Effector memory CD4-positive, alpha-beta T cell (primary cell): ENCODE measurements around the gene SUN2.

Experiments used
- DNase-seq, 3 donors: peaks; one replicate each; pipeline ENCODE4 v3.0.0-alpha.2; 2020
- H3K27ac ChIP-seq: 2 replicates; pipeline ENCODE4 v1.7.0; 2013; ENCODE audit warnings: mild to moderate bottlenecking, low read length, moderate library complexity; ENCODE audit not compliant: insufficient read depth, poor library complexity, severe bottlenecking
- H3K27me3 ChIP-seq: replicated peaks from 2 replicates; pipeline ENCODE4 v1.7.0; 2013; ENCODE audit warnings: mild to moderate bottlenecking, low read length; ENCODE audit not compliant: insufficient read depth, control insufficient read depth, poor library complexity, severe bottlenecking
- H3K36me3 ChIP-seq: 2 replicates; pipeline ENCODE4 v1.7.0; 2013; ENCODE audit warnings: mild to moderate bottlenecking, low read length, moderate library complexity; ENCODE audit not compliant: control insufficient read depth, insufficient read depth
- H3K4me1 ChIP-seq: 2 replicates; pipeline ENCODE4 v1.7.0; 2013; ENCODE audit warnings: low read length, mild to moderate bottlenecking; ENCODE audit not compliant: control insufficient read depth, insufficient read depth, poor library complexity, severe bottlenecking
- H3K4me3 ChIP-seq: 2 replicates; pipeline ENCODE4 v1.7.0; 2013; ENCODE audit warnings: low read length, low read depth, mild to moderate bottlenecking; ENCODE audit not compliant: insufficient read depth, poor library complexity, severe bottlenecking
- H3K9me3 ChIP-seq: 2 replicates; pipeline ENCODE4 v1.7.0; 2013; ENCODE audit warnings: mild to moderate bottlenecking, low read length, moderate library complexity; ENCODE audit not compliant: control insufficient read depth

The SUN2 gene

GRCh38 chr22:38781033-38781432 lies 25.2 kb upstream of the SUN2 start:
- no peaks in the 10 kb centered on the region for H3K27me3 ChIP-seq
- H3K4me3 ChIP-seq, result no peak overlapping the region
- no peak for DNase-seq
- no peaks in the 10 kb centered on the region for H3K4me1 ChIP-seq
- no peak overlapping the region for H3K27ac ChIP-seq
- no peaks in the 10 kb centered on the region for H3K9me3 ChIP-seq
- H3K36me3 ChIP-seq, result peaks cover 4% of the 10 kb centered on the region

- Histone ChIP-seq H3K9me3 (no peaks in the 10 kb centered on the region), H3K4me3 (no peak overlapping the region), H3K27ac (no peak overlapping the region), H3K4me1 (no peaks in the 10 kb centered on the region), H3K27me3 (no peaks in the 10 kb centered on the region), H3K36me3 (peaks cover 4% of the 10 kb centered on the region)
- DNase-seq, result no peak
Observed at GRCh38 chr22:38777087-38777671, 21.4 kb upstream of the SUN2 start.

GRCh38 chr22:38776086-38776485 lies 20.3 kb upstream of the SUN2 start:
- H3K36me3 ChIP-seq, result peaks cover 4% of the 10 kb centered on the region
- H3K27ac ChIP-seq, result no peak overlapping the region
- no peaks in the 10 kb centered on the region for H3K4me1 ChIP-seq
- no peak for DNase-seq
- no peaks in the 10 kb centered on the region for H3K9me3 ChIP-seq
- no peaks in the 10 kb centered on the region for H3K27me3 ChIP-seq
- H3K4me3 ChIP-seq, result no peak overlapping the region

GRCh38 chr22:38775656-38776055 lies 19.9 kb upstream of the SUN2 start:
- H3K9me3 ChIP-seq, result no peaks in the 10 kb centered on the region
- no peak overlapping the region for H3K27ac ChIP-seq
- no peak overlapping the region for H3K4me3 ChIP-seq
- no peaks in the 10 kb centered on the region for H3K27me3 ChIP-seq
- DNase-seq, result no peak
- H3K36me3 ChIP-seq, result peaks cover 4% of the 10 kb centered on the region
- H3K4me1 ChIP-seq, result no peaks in the 10 kb centered on the region

GRCh38 chr22:38774496-38775166 lies 18.8 kb upstream of the SUN2 start:
- Histone ChIP-seq H3K27me3 (no peaks in the 10 kb centered on the region), H3K9me3 (no peaks in the 10 kb centered on the region), H3K27ac (no peak overlapping the region), H3K4me1 (no peaks in the 10 kb centered on the region), H3K4me3 (no peak overlapping the region), H3K36me3 (peaks cover 4% of the 10 kb centered on the region)
- DNase-seq, result no peak

- no peak for DNase-seq
Observed at GRCh38 chr22:38773363-38773946, 17.7 kb upstream of the SUN2 start.

GRCh38 chr22:38772623-38772873 lies 16.8 kb upstream of the SUN2 start:
- H3K4me3 ChIP-seq, result no peak overlapping the region
- no peaks in the 10 kb centered on the region for H3K36me3 ChIP-seq
- no peaks in the 10 kb centered on the region for H3K27me3 ChIP-seq
- no peak overlapping the region for H3K27ac ChIP-seq
- H3K4me1 ChIP-seq, result no peaks in the 10 kb centered on the region
- DNase-seq, result no peak
- no peaks in the 10 kb centered on the region for H3K9me3 ChIP-seq

More at GRCh38 chr22:38773363-38773946, 17.7 kb upstream of the SUN2 start:
- no peaks in the 10 kb centered on the region for H3K9me3 ChIP-seq
- H3K36me3 ChIP-seq, result no peaks in the 10 kb centered on the region
- H3K4me3 ChIP-seq, result no peak overlapping the region
- no peaks in the 10 kb centered on the region for H3K27me3 ChIP-seq
- H3K27ac ChIP-seq, result no peak overlapping the region
- H3K4me1 ChIP-seq, result no peaks in the 10 kb centered on the region

GRCh38 chr22:38770257-38770949 lies 14.6 kb upstream of the SUN2 start:
- H3K4me1 ChIP-seq, result peaks cover 6% of the 10 kb centered on the region
- no peak overlapping the region for H3K27ac ChIP-seq
- no peaks in the 10 kb centered on the region for H3K36me3 ChIP-seq
- H3K27me3 ChIP-seq, result no peaks in the 10 kb centered on the region
- H3K4me3 ChIP-seq, result no peak overlapping the region
- no peak for DNase-seq
- no peaks in the 10 kb centered on the region for H3K9me3 ChIP-seq

- Histone ChIP-seq H3K9me3 (no peaks in the 10 kb centered on the region), H3K27ac (no peak overlapping the region), H3K27me3 (no peaks in the 10 kb centered on the region), H3K4me1 (peaks cover 6% of the 10 kb centered on the region), H3K36me3 (no peaks in the 10 kb centered on the region), H3K4me3 (no peak overlapping the region)
- no peak for DNase-seq
Observed at GRCh38 chr22:38768036-38768435, 12.2 kb upstream of the SUN2 start.

- H3K27me3 ChIP-seq, result no peaks in the 10 kb centered on the region
- H3K4me3 ChIP-seq, result no peak overlapping the region
- H3K27ac ChIP-seq, result no peak overlapping the region
- no peaks in the 10 kb centered on the region for H3K9me3 ChIP-seq
- DNase-seq, result no peak
- no peaks in the 10 kb centered on the region for H3K36me3 ChIP-seq
- peaks cover 6% of the 10 kb centered on the region for H3K4me1 ChIP-seq
Observed at GRCh38 chr22:38767313-38767712, 11.5 kb upstream of the SUN2 start.
